Tibial nerve (tissue), 4 donors: ENCODE measurements around the gene BRD7.

Source experiments
- CTCF ChIP-seq, 5 experiments: fragments of 200-600 bp in 3 of 5; fragments of 450-650 bp in 2 of 5; sonication (generic) in 3 of 5; IDR thresholded peaks; one replicate each; pipeline ENCODE4 v1.5.1; 2016 to 2019; ENCODE audit warnings: antibody characterized with exemption in 5 of 5, mild to moderate bottlenecking in 3 of 5, moderate library complexity in 2 of 5
- EP300 ChIP-seq, 2 donors: sonication (generic); formaldehyde crosslinking; IDR thresholded peaks; one replicate each; pipeline ENCODE4 v1.6.1; 2017; ENCODE audit warnings: antibody characterized with exemption in 2 of 2, mild to moderate bottlenecking in 1 of 2
- POLR2A ChIP-seq, 2 donors: fragments of 450-650 bp; IDR thresholded peaks; one replicate each; pipeline ENCODE4 v1.6.1; 2017; ENCODE audit warnings: antibody characterized with exemption in 2 of 2, mild to moderate bottlenecking in 2 of 2, moderate library complexity in 2 of 2

DNA sequence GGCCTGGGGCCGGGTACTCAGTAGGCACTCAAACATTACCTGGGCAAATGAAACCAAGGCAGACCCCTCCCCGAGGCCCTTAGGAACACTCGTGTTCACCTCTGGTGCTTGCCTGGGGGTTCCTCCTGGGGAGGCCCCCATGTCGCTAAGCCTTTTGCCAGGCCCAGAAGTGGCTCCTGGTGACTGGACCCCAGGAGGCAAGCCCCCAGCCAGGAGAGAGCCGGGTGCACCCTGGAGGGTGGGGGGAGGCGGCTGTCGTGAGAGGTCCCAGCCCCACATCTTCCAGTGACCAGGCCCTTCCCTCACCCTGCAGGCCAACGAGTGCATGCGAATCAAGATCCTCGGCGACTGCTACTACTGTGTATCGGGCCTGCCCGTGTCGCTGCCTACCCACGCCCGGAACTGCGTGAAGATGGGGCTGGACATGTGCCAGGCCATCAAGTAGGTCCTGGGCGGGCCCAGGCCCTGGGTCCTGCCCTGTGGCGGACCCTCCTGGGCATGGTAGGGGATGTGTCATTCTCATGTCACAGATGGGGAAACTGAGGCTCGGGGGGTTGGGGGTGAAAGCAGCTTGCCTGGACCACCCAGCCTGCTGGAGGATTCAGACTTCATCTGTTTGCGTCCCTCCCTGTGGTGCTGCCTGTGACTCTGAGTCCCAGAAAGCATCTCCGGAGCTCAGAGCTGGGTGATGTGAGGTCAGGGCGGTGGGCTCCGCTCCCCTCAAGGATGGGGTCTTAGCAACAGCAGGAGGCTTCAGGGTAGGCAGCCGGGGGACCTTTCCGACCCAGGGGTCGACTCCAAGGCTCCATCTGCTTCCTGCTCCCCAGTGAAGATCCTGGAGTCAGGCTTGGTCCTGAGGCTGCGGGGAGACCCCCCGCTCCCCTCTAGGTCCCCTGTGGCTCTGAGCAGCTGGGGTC lies 69.9 kb downstream of the BRD7 start:
- TF ChIP-seq CTCF (IDR thresholded peaks at IDR 0.05) (no peak), POLR2A (IDR thresholded peaks at IDR 0.05) (no peak), EP300 (IDR thresholded peaks at IDR 0.05) (no peak)
